GM18508 (cell line): ENCODE measurements around the gene PARP3.

Experiments used
- ATAC-seq: cut with Tn5 transposase; IDR thresholded peaks from one replicate; pipeline ENCODE4 v1.9.1; 2021; ENCODE audit warnings: moderate number of reproducible peaks; ENCODE audit not compliant: insufficient read depth, unreplicated experiment

Gene PARP3

DNA sequence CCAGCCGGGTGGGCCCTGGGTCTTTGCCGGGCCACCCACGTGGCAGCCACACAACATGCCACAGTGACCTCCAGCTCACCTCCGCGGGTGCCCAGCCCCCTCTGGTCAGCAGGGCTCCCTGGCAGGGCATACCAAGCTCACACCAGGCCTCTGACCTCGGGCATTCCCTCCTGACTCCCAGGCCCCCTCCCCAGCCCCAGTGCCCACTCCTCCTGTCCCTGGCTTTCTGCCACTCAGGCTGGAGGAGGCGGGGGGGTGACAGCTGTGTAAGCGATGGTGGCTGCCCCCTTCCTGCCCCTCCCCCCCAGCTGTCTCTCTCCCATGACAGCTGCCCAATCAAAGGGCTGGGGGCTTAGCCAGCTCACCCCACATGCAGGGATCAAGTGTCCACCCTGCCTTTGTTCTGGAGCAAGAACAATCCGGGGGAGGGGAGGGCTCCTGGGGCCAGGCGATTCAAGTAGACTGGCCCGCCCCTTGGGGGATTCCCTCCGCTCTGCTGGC, 21.8 kb downstream of the PARP3 start:
- no peak for ATAC-seq

GRCh38 chr3:51964521-51964920, 22.4 kb downstream of the PARP3 start:
- ATAC-seq = no peak

DNA sequence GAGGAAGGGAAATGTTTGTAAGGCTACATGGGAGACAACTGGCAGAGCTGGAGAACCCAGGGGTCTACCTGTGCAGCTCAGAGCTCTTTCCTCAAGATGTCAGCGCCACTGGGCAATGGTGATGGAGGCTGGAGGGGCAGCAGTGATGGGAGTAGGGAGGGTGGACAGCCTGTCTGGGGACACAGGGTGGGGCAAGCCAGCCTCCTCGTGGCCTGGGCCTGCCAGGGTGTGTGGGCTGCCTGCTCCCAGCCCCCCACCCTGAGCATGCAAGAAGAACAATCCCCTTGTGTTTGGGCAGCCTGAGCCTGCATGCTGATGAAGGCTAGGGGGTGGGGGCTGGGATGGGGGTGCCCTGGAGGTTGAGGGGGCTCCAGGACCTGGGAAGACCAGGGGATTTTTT, 23.9 kb downstream of the PARP3 start:
- ATAC-seq = no peak

- no peak for ATAC-seq
These were observed 24.3 kb downstream of the PARP3 start for GRCh38 chr3:51966486-51966885.

DNA sequence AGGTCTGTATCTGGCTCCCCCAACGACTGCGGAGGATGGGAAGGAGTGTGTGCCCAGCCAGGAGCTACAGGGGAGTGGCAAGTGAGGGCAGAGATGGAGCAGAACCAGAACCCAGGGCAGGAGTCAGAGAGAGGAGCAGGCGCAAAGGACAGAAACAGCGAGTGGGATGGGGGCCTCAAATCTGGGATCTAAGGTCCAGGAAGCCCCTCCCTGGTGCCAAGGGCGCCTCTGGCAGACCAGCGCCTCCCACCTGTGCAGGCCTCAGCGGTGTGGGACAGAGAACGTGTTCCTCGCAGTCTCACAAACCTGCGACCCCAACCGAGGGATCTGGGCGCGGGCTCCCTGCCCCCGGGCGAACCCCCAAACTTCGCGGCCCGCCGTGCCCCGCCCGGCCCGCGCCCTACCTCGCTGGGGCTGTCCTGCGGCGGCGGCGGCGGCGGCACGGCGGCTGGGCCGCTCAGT, 24.8 kb downstream of the PARP3 start:
- ATAC-seq = no peak

DNA sequence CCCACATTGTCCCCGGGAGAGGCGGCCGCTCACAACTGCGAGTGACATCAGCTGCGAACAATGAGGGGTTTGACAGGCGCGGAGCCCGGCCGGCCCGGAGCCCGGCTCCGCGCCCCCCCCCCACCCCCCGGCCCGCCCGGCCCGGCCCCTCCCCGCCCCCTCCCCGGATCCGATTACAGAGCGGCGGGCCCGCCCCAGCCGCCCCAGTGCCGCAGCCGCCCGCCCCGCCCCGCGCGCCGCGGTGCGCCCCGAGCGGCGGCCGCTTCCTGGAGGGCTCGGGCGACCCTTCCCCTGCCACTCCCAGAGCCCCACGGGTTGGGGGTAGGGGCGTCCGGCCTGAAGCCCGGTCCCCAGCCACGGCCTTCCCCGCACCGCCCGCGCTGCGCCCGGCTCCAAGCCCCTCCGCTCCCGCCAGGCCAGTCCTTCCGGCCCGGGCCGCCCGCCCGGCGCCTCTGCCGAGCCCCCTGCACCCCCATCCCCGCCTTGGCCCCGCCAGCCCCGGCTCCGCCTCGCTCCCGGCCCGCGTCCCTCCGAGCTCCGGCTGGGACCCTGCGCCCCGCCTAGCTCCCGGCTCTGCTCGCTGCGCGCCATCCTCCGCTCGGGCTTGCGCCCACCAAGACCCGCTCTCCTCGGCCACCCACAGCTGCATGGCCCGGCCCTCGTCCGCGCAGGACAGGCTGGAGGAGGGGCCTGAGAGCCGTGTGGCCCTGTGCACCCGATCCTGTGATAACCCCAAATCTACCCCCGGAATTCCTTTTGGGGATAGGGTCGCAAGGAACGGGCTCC, 25.4 kb downstream of the PARP3 start, which contains the start of gene PCBP4:
Gene PCBP4 (minus strand): TSS at position 71 of the 786 bp plus-strand sequence. CDS start 6,214 bp downstream, outside the sequence.
- ATAC-seq = no peak

DNA sequence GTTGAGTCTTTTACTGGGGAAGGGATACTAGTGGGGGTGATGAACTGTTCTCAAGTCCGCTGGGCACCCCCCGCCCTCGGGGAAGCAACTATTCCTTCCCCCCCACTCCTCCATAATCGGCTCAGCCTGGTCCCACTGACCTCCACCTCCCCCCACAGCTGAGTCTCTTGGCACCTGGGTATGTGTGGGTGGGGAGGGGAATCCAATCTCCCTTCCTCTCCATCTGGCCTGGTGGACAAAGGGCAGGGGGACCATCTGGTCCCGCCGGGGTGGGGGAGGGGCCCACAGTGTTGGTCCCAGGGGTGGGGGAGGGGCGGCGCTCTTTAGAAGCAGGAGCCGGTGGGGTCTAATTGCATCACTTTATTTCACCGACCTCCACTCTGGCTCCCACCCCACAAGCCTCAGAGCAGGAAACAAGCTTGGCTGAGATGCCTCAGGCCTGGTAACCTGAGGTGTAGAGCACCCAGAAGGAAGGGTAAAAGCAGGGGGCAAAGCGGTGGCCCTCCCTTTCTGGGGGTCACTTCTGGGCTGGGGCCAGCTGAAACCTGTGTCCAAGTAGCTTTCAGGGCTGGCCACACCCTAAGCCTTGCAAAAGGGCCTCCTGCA, 26.1 kb downstream of the PARP3 start:
- no peak for ATAC-seq

- no peak for ATAC-seq
These were observed 26.9 kb downstream of the PARP3 start for GRCh38 chr3:51968883-51969678.

GRCh38 chr3:51969841-51970240, 27.7 kb downstream of the PARP3 start:
- no peak for ATAC-seq

GRCh38 chr3:51970606-51971300, 28.6 kb downstream of the PARP3 start:
- ATAC-seq = no peak

GRCh38 chr3:51971350-51971749, 29.2 kb downstream of the PARP3 start:
- ATAC-seq = no peak

DNA sequence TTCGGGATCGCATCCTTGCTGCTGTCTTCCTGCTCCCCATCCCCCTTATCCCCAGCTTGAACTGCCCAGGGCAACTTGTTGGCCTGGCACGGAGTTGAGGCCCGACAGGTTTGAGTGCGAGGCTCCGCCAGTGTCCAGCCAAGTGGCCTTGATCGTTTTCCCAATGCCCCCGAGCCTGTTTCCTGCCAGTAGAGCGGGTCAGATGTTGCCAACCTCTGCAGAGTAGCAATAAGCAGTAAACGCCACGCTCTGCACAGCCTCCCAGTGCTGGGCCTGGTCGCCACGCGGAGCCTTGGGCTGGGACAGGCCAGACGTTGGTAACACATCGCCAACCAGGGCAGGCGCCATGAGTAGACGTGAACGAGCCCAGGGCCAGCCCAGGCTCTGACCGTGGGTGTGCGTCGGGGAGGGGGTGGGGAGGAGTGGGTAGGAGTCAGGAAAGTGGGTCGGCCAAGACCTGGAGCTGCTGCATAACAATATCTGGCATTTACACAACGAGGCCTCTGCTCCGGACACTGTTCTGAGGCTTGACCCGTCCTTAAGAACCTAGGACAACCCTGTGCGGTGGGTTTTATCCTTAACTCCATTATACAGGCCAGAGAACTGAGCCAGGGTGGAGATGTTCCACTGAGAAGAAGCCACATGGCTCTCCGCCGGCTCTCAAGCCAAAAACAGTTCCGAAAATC, 32.3 kb downstream of the PARP3 start:
- ATAC-seq = no peak

- ATAC-seq = no peak
These were observed 33.0 kb downstream of the PARP3 start, which contains the start of gene ABHD14A for GRCh38 chr3:51974963-51975851. ABHD14A (plus strand) TSS chr3:51975064; CDS start chr3:51975136, 72 bp downstream.

DNA sequence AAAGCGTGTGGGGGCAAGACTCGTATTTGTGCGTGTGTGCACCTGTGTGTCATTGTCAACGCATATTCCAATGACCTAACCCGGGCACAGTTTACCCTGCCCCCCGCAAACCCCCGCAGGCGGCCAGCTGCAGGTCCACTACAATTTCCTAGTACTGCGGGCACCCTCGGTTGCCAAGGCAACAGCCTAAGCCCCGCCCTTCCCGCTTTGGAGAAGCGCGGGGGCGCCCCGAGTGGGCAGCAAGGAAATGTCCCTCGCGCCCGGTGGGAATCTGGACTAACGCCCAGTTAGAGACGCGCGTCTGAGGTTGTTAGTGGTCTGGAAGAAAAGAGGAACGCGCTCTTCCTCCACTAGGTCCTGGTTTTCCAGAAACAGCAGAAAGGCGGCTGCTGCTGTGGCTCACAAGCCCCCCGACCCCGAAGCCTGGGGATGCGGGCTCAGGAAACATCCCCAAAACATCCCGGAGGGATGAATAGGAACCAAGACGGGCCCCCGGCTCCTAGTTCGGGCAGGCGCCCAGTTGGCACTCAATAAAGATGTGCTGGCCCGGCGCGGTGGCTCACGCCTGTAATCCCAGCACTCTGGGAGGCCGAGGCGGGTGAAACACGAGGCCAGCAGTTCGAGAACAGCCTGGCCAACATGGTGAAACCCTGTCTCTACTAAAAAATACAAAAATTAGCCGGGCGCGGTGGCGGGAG, 33.8 kb downstream of the PARP3 start:
- no peak for ATAC-seq

DNA sequence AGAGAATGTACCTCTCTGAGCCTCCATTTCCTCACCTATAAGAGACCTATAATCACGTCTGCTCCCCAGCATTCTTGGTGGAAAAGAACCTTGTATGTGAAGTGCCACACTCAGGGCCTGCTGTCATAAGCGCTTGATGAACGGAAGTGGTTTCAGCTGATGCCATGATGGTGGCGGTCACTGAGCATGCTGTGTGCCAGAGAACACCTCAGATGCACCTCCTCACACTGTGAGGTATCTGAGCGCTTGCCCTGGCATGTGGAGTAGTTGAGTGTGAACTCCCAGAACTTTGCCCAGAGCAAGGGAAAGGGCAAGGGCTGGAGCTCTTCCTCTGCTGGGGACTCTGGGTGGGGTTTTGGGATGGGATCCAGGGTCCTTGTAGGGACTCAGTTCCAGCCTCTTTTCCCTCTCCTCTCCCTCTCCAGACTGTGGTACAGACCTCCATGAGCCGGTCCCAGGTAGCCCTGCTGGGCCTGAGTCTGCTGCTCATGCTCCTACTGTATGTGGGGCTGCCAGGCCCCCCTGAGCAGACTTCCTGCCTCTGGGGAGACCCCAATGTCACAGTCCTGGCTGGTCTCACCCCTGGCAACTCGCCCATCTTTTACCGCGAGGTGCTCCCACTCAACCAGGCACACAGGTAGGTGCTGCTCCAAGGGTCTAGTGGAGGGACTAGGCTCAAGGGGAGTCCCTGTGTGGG, 35.4 kb downstream of the PARP3 start:
- no peak for ATAC-seq

- no peak for ATAC-seq
These were observed 36.0 kb downstream of the PARP3 start for GRCh38 chr3:51978143-51978502.

GRCh38 chr3:51980253-51980652, 38.1 kb downstream of the PARP3 start:
- ATAC-seq = no peak
